Hippocampal formation (tissue), 2 donors: Measurements from ENCODE around the gene ATXN8OS.
"Not testable (repeated sequence)": the region's sequence is repeated elsewhere in the genome, so short reads cannot be mapped to it uniquely, and the experiment has no call there.

Experiments
- DNase-seq, 2 donors: peaks; one replicate each; lab custom pipeline; 2025; lab: John Stamatoyannopoulos, UW

Gene ATXN8OS

GRCh38 chr13:70107498-70108281 lies at the start of gene ATXN8OS:
Gene ATXN8OS (plus strand): TSS chr13:70107826.
- no peak for DNase-seq

GRCh38 chr13:70080012-70080411 lies 27.6 kb upstream of the ATXN8OS start:
- no peak for DNase-seq

GRCh38 chr13:70087247-70087646 lies 20.4 kb upstream of the ATXN8OS start:
- DNase-seq, result no peak

GRCh38 chr13:70088926-70089325 lies 18.7 kb upstream of the ATXN8OS start:
- no peak for DNase-seq

- DNase-seq, result no peak
Measured at GRCh38 chr13:70090036-70090723, 17.4 kb upstream of the ATXN8OS start.

GRCh38 chr13:70098669-70099068 lies 9.0 kb upstream of the ATXN8OS start:
- DNase-seq, result no peak

- no peak for DNase-seq
Measured at GRCh38 chr13:70104481-70104880, 3.1 kb upstream of the ATXN8OS start.

GRCh38 chr13:70107125-70107497 lies 515 bp upstream of the ATXN8OS start:
- DNase-seq, result no peak

GRCh38 chr13:70108356-70109105 lies 905 bp downstream of the ATXN8OS start, which contains the start of gene KLHL1:
Gene KLHL1 (minus strand): TSS chr13:70108452. CDS start chr13:70107699, 753 bp downstream.
- DNase-seq, result no peak

GRCh38 chr13:70117338-70117905 lies 9.8 kb downstream of the ATXN8OS start:
- DNase-seq, result no peak

- DNase-seq, result no peak
Measured at GRCh38 chr13:70125693-70126092, 18.1 kb downstream of the ATXN8OS start.

- DNase-seq, result no peak
Measured at GRCh38 chr13:70128098-70128497, 20.5 kb downstream of the ATXN8OS start.

- not testable (repeated sequence) for DNase-seq
Measured at GRCh38 chr13:70142658-70143057, 35.0 kb downstream of the ATXN8OS start.

GRCh38 chr13:70162141-70162540 lies 54.5 kb downstream of the ATXN8OS start:
- no peak for DNase-seq

GRCh38 chr13:70170689-70171088 lies 63.1 kb downstream of the ATXN8OS start:
- DNase-seq, result no peak

- DNase-seq, result no peak
Measured at GRCh38 chr13:70171151-70171550, 63.5 kb downstream of the ATXN8OS start.

GRCh38 chr13:70172946-70173597 lies 65.4 kb downstream of the ATXN8OS start:
- DNase-seq, result no peak

GRCh38 chr13:70173598-70173959 lies 66.0 kb downstream of the ATXN8OS start:
- no peak for DNase-seq

- DNase-seq, result no peak
Measured at GRCh38 chr13:70178346-70178745, 70.7 kb downstream of the ATXN8OS start.
